Measurements from ENCODE around the gene SCN8A.
A peak's percentile ranks its signal among the peaks of the same experiment; 100 is the strongest.

SCN8A gene

DNA sequence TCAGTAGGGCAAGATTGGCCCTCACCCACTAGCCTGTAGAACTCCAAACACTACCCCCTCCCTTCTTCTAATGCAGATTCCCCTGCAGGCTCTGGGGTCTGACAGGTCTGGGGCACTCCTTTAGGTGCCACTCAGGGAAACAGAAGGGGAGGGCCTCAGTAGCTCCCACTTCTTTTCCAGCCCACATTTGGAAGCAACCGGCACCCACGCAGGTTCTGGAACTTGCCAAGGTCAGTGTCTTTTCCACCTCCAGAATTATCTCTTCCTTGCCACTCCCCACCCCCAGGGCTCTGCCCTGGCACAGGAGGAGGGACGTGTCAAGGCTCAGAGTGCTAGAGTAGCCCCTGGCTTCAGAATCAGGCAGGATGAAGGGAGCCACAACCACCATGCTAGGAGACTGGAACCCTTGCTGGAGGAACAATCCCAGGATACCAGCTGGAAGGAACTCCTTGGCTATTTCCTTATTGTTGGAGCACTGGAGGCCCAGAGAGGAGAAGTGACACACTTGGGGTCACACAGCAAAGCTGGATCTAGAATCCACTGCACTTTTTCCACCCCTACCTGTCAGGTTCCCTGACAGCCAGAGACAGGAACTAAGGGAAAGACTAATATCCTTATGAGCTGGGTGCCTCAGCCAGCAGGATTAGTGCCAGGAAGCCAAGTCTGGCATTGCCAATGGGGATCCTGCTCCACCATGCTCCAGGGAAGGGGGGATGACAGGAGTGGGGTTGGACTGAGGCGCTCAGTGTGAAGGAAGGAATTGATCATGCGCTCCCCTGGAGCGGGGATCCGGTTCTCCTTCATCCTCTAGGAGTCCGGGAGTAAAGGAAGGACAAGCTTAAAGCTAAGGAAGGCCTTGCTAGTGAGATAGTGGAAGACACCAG lies 259.3 kb downstream of the SCN8A start:
- TF ChIP-seq, protein P1, sequence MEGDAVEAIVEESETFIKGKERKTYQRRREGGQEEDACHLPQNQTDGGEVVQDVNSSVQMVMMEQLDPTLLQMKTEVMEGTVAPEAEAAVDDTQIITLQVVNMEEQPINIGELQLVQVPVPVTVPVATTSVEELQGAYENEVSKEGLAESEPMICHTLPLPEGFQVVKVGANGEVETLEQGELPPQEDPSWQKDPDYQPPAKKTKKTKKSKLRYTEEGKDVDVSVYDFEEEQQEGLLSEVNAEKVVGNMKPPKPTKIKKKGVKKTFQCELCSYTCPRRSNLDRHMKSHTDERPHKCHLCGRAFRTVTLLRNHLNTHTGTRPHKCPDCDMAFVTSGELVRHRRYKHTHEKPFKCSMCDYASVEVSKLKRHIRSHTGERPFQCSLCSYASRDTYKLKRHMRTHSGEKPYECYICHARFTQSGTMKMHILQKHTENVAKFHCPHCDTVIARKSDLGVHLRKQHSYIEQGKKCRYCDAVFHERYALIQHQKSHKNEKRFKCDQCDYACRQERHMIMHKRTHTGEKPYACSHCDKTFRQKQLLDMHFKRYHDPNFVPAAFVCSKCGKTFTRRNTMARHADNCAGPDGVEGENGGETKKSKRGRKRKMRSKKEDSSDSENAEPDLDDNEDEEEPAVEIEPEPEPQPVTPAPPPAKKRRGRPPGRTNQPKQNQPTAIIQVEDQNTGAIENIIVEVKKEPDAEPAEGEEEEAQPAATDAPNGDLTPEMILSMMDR (IDR thresholded peaks at IDR 0.05; ENCODE audit: low read depth, low read length, missing control alignments): no peak
- no peak overlapping the region for H3K4me3 ChIP-seq (ENCODE audit: low read depth, low read length)
- in situ Hi-C loops (cut with HindIII; ENCODE audit: low sequenced_read_pairs): no loop called here
- DNase-seq (ENCODE audit: low read depth): no peak

DNA sequence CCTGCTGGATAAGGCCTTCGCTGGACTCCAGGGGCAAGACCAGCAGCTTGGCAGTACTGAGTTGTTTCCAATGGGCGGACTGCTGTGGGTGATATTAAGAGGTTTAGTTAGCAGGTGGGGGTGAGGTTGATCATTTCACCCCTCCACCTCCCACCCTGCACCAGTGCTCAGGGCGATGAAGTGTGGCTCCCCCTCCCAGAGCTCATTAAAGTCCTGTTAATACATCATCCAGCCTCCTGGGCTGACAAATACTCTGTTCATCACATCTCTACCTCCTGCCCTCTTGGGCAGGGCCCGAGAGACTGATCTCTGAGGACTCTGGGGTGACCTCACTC lies 259.9 kb downstream of the SCN8A start:
- TF ChIP-seq, protein P1 (IDR thresholded peaks at IDR 0.05; ENCODE audit: low read depth, low read length, missing control alignments): no peak
- in situ Hi-C loops (cut with HindIII; ENCODE audit: low sequenced_read_pairs): no loop called here
- DNase-seq (ENCODE audit: low read depth): no peak
- H3K4me3 ChIP-seq (ENCODE audit: low read depth, low read length): no peak overlapping the region

DNA sequence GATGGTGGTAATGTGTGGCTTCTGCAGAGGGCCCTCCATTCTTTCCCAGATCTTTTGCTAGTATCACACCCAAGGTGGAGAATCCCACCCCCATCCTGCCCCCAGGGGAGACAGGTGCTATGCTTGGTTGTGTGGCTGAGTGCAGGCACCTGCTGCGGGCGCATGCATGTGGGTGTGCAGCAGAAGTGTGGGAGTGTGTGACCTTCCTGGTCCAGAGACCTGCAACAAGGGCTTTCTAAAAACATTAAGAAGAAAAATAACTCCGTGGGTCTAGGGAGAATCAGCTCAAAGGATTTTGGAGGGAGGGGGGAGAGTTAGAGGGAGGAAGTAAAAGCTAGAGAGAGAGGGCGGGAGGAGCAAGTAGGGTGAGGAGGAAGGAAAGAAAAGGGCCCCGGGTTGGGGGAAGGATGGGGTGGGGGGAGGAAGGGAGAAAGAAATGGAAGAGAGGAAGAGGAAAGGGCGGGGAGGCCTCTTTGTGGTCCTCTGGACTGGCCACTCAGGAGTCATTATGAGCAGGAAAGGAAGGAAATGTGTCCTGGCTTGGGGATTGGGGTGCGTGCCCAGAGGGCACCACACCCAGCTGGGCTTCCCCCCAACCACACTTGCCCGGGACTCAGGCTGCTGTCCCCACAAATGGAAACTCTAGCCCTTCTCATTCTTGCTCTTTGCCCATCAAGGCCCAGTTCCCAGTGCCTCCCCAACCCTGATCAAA lies 260.5 kb downstream of the SCN8A start:
- DNase-seq (ENCODE audit: low read depth): no peak
- H3K4me3 ChIP-seq (ENCODE audit: low read depth, low read length): no peak overlapping the region
- in situ Hi-C loops (cut with HindIII; ENCODE audit: low sequenced_read_pairs): no loop called here

DNA sequence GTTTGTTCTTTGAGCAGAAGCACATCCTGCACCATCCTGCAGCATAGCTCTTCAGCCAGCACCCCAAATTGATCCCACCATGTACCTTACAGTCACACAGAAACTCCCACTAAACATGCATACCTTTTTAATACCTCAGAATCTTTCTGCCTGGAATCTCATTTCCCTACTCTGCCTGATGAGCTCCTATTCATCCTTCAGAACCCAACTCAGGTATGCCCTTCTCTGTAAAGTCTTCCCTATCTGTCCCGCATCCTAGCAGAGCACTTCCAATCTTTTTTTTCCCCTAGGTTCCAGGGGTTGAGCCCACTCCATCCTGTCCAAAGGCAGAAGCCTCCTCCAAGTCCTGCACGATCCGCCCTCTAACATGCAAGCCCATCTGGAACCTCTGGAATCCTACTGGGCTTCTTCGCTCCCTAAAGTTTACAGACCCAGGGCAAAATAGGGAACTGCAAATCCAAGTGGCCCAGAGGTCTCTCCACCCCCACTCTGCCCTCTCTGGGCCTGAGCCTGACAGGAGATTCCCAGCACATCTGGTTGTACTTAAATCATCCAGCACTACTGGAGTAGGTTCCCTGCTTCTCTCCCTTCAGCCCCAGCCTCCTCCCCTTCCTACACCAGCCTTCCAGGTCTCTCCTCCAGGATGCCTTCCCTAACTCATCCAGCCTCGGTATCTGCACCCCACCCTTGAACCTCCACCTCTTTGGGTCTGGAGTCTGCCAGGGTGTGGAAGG lies 261.5 kb downstream of the SCN8A start:
- in situ Hi-C loops (cut with HindIII; ENCODE audit: low sequenced_read_pairs): no loop called here
- DNase-seq (ENCODE audit: low read depth): no peak
- TF ChIP-seq, protein P1 (IDR thresholded peaks at IDR 0.05; ENCODE audit: low read depth, low read length, missing control alignments): no peak
- H3K4me3 ChIP-seq (ENCODE audit: low read depth, low read length): no peak overlapping the region

More for the DNA sequence above, 260.5 kb downstream of the SCN8A start:
- TF ChIP-seq, protein P1 (IDR thresholded peaks at IDR 0.05; ENCODE audit: low read depth, low read length, missing control alignments): no peak

DNA sequence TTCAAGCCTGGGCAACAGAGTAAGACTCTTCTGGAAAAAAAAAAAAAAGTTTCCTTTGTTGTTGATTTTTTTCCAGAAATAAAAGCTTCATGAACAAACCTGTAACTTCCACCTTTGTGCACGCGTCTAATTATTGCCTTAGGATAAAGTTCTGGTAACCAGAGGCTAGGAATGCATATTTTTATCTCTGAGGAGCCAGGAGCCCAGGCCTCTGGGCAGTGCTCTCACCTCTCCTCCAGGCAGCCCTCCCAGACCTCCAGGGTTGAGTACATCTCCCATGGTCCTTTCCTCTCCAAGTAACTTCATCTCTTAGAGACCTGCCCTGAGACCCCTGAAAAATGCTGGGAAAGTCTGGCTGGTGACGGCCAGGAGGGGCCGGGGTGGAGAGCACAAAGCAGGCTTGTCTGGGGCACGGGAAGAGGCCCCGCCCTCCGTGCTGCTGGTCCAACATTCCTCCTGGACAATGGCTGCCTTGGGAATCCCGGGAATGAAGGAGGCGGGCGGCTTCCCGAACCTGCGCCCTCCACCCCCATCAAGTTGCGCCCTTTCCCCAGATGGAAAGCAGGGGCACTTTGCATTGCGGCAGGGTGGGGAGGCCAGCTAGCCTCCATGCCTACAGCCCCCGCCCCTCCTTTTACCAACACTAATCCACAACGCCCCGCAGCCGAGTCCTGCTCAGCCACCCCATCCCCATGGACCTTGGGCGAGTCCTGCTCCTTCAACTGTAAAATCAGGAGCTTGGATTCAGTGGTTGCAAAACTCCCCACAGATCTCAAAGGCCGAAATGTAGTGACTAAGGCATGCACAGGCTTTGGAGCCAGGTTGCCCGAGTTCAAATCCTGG lies 264.8 kb downstream of the SCN8A start:
- TF ChIP-seq, protein P1 (IDR thresholded peaks at IDR 0.05; ENCODE audit: low read depth, low read length, missing control alignments): no peak
- H3K4me3 ChIP-seq (ENCODE audit: low read depth, low read length): peak overlapping the region; percentile 24
- in situ Hi-C loops (cut with HindIII; ENCODE audit: low sequenced_read_pairs): no loop called here
- no peak for DNase-seq (ENCODE audit: low read depth)

DNA sequence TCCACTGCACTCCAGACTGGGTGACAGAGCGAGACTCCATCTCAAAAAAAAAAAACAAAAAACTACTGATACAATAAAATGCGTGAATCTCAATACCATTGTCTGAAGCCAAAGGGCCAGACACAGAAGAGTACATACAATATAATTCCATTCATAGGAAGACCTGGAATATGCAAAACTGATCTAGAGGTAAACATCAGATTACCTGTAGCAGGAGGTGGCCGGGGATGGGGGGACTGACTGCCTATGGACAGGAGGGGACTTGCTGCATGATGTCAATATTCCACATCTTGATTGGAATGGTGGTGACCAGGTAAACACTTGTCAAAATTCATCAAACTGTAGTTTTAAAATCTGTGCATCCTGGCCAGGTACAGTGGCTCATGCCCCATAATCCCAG lies 270.0 kb downstream of the SCN8A start:
- in situ Hi-C loops (cut with HindIII; ENCODE audit: low sequenced_read_pairs): no loop called here
- no peak for DNase-seq (ENCODE audit: low read depth)
- no peak overlapping the region for H3K4me3 ChIP-seq (ENCODE audit: low read depth, low read length)
- TF ChIP-seq, protein P1 (IDR thresholded peaks at IDR 0.05; ENCODE audit: low read depth, low read length, missing control alignments): no peak
